HCT116 (cell line): ENCODE measurements around the gene PDE8A. TPM values are rescaled to one million over a fixed set of nuclear protein-coding genes. Genes with fewer than 3 reads are reported as not detected.

Experiments used
- ATAC-seq: fragments of 200-7000 bp; cut with Tn5 transposase; 2 replicates; pipeline ENCODE4 v1.9.1; 2020; ENCODE audit warnings: mild to moderate bottlenecking, moderate library complexity
- BruUV-seq: library from RNA; stranded (reverse); fragments of 400-500 nt; replicated peaks from 2 replicates; lab custom pipeline; 2021; lab: Mats Ljungman, UMichigan
- CTCF ChIA-PET: fragments of 300-600 bp; sonication (Branson Sonifier 250); formaldehyde crosslinking; loops from one replicate; lab custom pipeline; 2021; ENCODE audit warnings: antibody characterized with exemption; lab: Charles Lee
- POLR2A ChIA-PET: fragments of 300-600, 350-600 bp; sonication (Branson Sonifier 250); formaldehyde crosslinking; loops from one replicate; lab custom pipeline; 2021; ENCODE audit warnings: antibody characterized with exemption; lab: Charles Lee
- RAD21 ChIA-PET, 2 experiments: fragments of 300-600 bp; sonication (Branson Sonifier 250); formaldehyde crosslinking; loops; one replicate each; lab custom pipeline; 2023; ENCODE audit warnings: low total read pairs in 2 of 2; ENCODE audit not compliant: uncharacterized antibody in 2 of 2, unreplicated experiment in 2 of 2, low non-redundant PET in 1 of 2; lab: Charles Lee
- DNase-seq: peaks from one replicate; pipeline ENCODE4 v3.0.0-alpha.2; 2010; ENCODE audit warnings: low read depth, low spot score
- H2AFZ ChIP-seq: fragments of 200-600 bp; shearing (Covaris generic), sonication (generic); 2 replicates; pipeline ENCODE4 v1.6.1; 2017; ENCODE audit warnings: low read depth, mixed run types, mixed read lengths, antibody characterized with exemption, low read length; ENCODE audit not compliant: poor library complexity, severe bottlenecking
- H3K27ac ChIP-seq: 2 replicates; pipeline ENCODE4 v1.5.1; 2012; ENCODE audit warnings: low read depth, low read length
- H3K27me3 ChIP-seq: fragments of 200-600 bp; sonication (generic); 2 replicates; pipeline ENCODE4 v1.6.1; 2016; ENCODE audit warnings: mixed run types, low read length, mixed read lengths; ENCODE audit not compliant: insufficient read depth
- H3K36me3 ChIP-seq, 2 experiments: fragments of 200-500 bp in 1 of 2; fragments of 200-600 bp in 1 of 2; sonication (Bioruptor generic) in 1 of 2; sonication (generic) in 1 of 2; 2 replicates each; pipeline versions ENCODE4 v1.5.1 to v1.6.1; 2014 to 2016; ENCODE audit warnings: low read length in 2 of 2, inconsistent platforms in 1 of 2, mixed read lengths in 1 of 2, mixed run types in 1 of 2; ENCODE audit not compliant: insufficient read depth in 2 of 2, control insufficient read depth in 1 of 2
- H3K4me1 ChIP-seq, 2 experiments: fragments of 200-600 bp in 1 of 2; sonication (generic) in 1 of 2; 2 replicates each; pipeline versions ENCODE4 v1.5.1 to v1.6.1; 2012 to 2017; ENCODE audit warnings: low read length in 2 of 2, inconsistent platforms in 1 of 2, mild to moderate bottlenecking in 1 of 2, mixed read lengths in 1 of 2, mixed run types in 1 of 2, moderate library complexity in 1 of 2; ENCODE audit not compliant: insufficient read depth in 2 of 2, control insufficient read depth in 1 of 2
- H3K4me2 ChIP-seq: fragments of 200-600 bp; sonication (generic); 2 replicates; pipeline ENCODE4 v1.6.1; 2017; ENCODE audit warnings: mixed run types, low read length, mixed read lengths
- H3K4me3 ChIP-seq, 2 experiments: fragments of 200-600 bp in 1 of 2; sonication (generic) in 1 of 2; replicated peaks in 1 of 2; 2 replicates each; pipeline ENCODE4 v1.5.1; 2011 to 2016; ENCODE audit warnings: low read length in 2 of 2, control low read depth in 1 of 2, low read depth in 1 of 2, mild to moderate bottlenecking in 1 of 2, mixed read lengths in 1 of 2, mixed run types in 1 of 2
- H3K79me2 ChIP-seq: fragments of 200-600 bp; sonication (generic); 2 replicates; pipeline ENCODE4 v1.6.1; 2017; ENCODE audit warnings: mild to moderate bottlenecking, mixed run types, low read length, moderate library complexity, mixed read lengths; ENCODE audit not compliant: insufficient read depth
- H3K9ac ChIP-seq: fragments of 200-600 bp; sonication (generic); 2 replicates; pipeline ENCODE4 v1.6.1; 2016; ENCODE audit warnings: low read length, mixed read lengths
- H3K9me2 ChIP-seq: fragments of 200-600 bp; sonication (generic), shearing (Covaris generic); 2 replicates; pipeline ENCODE4 v1.6.1; 2017; ENCODE audit warnings: mixed run types, mild to moderate bottlenecking, moderate library complexity; ENCODE audit not compliant: insufficient read depth
- H3K9me3 ChIP-seq, 2 experiments: fragments of 200-500 bp in 1 of 2; fragments of 200-600 bp in 1 of 2; sonication (Bioruptor generic) in 1 of 2; sonication (generic) in 1 of 2; 2 replicates each; pipeline ENCODE4 v1.6.1; 2014 to 2017; ENCODE audit warnings: low read length in 2 of 2, mixed read lengths in 2 of 2, inconsistent platforms in 1 of 2, low read depth in 1 of 2, mild to moderate bottlenecking in 1 of 2, mixed run types in 1 of 2, moderate library complexity in 1 of 2; ENCODE audit not compliant: control insufficient read depth in 1 of 2, insufficient read depth in 1 of 2
- H4K20me1 ChIP-seq: fragments of 200-600 bp; sonication (generic), shearing (Covaris generic); 2 replicates; pipeline ENCODE4 v1.6.1; 2017; ENCODE audit warnings: mixed run types, mild to moderate bottlenecking, moderate library complexity; ENCODE audit not compliant: insufficient read depth
- ATF3 ChIP-seq: IDR thresholded peaks from 2 replicates; pipeline ENCODE4 v1.6.1; 2012
- EZH2phosphoT487 ChIP-seq: fragments of 200-600 bp; IDR thresholded peaks from 2 replicates; pipeline ENCODE4 v1.6.1; 2018; ENCODE audit warnings: antibody characterized with exemption, borderline replicate concordance
- JUND ChIP-seq: IDR thresholded peaks from 2 replicates; pipeline ENCODE4 v1.6.1; 2012
- MAX ChIP-seq: IDR thresholded peaks from 2 replicates; pipeline ENCODE4 v1.6.1; 2012
- POLR2A ChIP-seq: IDR thresholded peaks from 2 replicates; pipeline ENCODE4 v1.7.0; 2011; ENCODE audit warnings: borderline replicate concordance; ENCODE audit not compliant: insufficient read depth, insufficient read length; ENCODE audit errors: extremely low read depth
- POLR2AphosphoS5 ChIP-seq: IDR thresholded peaks from 2 replicates; pipeline ENCODE4 v1.6.1; 2011; ENCODE audit warnings: mild to moderate bottlenecking, low read depth, low read length, moderate library complexity
- REST ChIP-seq: IDR thresholded peaks from 2 replicates; pipeline ENCODE4 v1.6.1; 2012; ENCODE audit warnings: low read depth
- SIN3A ChIP-seq: IDR thresholded peaks from 2 replicates; pipeline ENCODE4 v1.6.1; 2012; ENCODE audit warnings: low read depth
- SRF ChIP-seq: IDR thresholded peaks from 2 replicates; pipeline ENCODE4 v1.6.1; 2012; ENCODE audit warnings: low read depth
- YY1 ChIP-seq: IDR thresholded peaks from 2 replicates; pipeline ENCODE4 v1.6.1; 2011; ENCODE audit warnings: low read length, low read depth, moderate library complexity, mild to moderate bottlenecking; ENCODE audit not compliant: insufficient replicate concordance; ENCODE audit errors: extremely low read depth
- ZBTB33 ChIP-seq: IDR thresholded peaks from 2 replicates; pipeline ENCODE4 v1.6.1; 2011; ENCODE audit warnings: mild to moderate bottlenecking, low read length, moderate library complexity; ENCODE audit not compliant: insufficient replicate concordance; ENCODE audit errors: extremely low read depth
- ZNF274 ChIP-seq: fragments of 200-500 bp; sonication (Bioruptor generic); IDR thresholded peaks from 2 replicates; pipeline ENCODE4 v1.6.1; 2014; ENCODE audit warnings: mild to moderate bottlenecking, low read depth, low read length, inconsistent platforms
- intact Hi-C: fragments of 100-400 bp; cut with micrococcal nuclease; formaldehyde crosslinking; loops from 2 replicates; pipeline ENCODE4 v1.10.0; 2022
- total RNA-seq: library from RNA; stranded (reverse); gene quantifications from one replicate; pipeline ENCODE4 v1.2.1, GENCODE V29; 2021; ENCODE audit not compliant: unreplicated experiment

Gene PDE8A
- total RNA-seq, 1 experiment from 2014 or later = 37.8 TPM

- no peak for TF ChIP-seq ZBTB33
Measured at GRCh38 chr15:84987949-84988624, 6.4 kb downstream of the PDE8A start (continued).

GRCh38 chr15:84988909-84989644 is 7.4 kb downstream of the PDE8A start:
- TF ChIP-seq ZBTB33 = no peak
- no peak for TF ChIP-seq SRF
- TF ChIP-seq EZH2phosphoT487 = no peak
- TF ChIP-seq POLR2AphosphoS5 = no peak
- TF ChIP-seq YY1 = no peak
- TF ChIP-seq POLR2A = no peak
- no peak for TF ChIP-seq REST
- no peak for TF ChIP-seq ZNF274
- no peak for TF ChIP-seq MAX
- TF ChIP-seq SIN3A = no peak
- no peak for TF ChIP-seq ATF3
- TF ChIP-seq JUND = no peak
- ChIA-PET CTCF (no interaction called here), POLR2A (no interaction called here), RAD21 (no interaction called here)
- peaks cover 13 to 25% of the 10 kb centered on the region in 2 experiments for H3K4me1 ChIP-seq
- H3K36me3 ChIP-seq = no peaks in the 10 kb centered on the region
- no peak overlapping the region for H3K4me3 ChIP-seq
- no peak for DNase-seq
- intact Hi-C loops = no loop called here
- H3K9me3 ChIP-seq = no peaks in the 10 kb centered on the region
- no peak overlapping the region for H3K27ac ChIP-seq
- no peaks in the 10 kb centered on the region for H3K9me2 ChIP-seq
- H3K4me2 ChIP-seq = no peak overlapping the region
- no peak overlapping the region for H2AFZ ChIP-seq
- H3K9ac ChIP-seq = no peak overlapping the region
- no peak for ATAC-seq
- H4K20me1 ChIP-seq = no peaks in the 10 kb centered on the region
- peaks cover 92% of the 10 kb centered on the region for H3K79me2 ChIP-seq
- no peaks in the 10 kb centered on the region for H3K27me3 ChIP-seq
- BruUV-seq = no TSS peak
